Gastroesophageal sphincter (tissue), 4 donors: ENCODE results near the gene HOXA7. TPM values are rescaled to one million over a fixed set of nuclear protein-coding genes. Genes with fewer than 3 reads are reported as not detected.

Source experiments
- ATAC-seq: fragments of 150-250 bp; one replicate; pipeline ENCODE4 v1.9.1; 2016; ENCODE audit warnings: mild to moderate bottlenecking, moderate library complexity
- H3K27ac ChIP-seq, 4 donors: fragments of 200-600 bp; sonication (generic) in 3 of 4; 1 replicate in 3 of 4; 2 replicates in 1 of 4; pipeline ENCODE4 v1.5.1; 2016 to 2019
- H3K27me3 ChIP-seq: fragments of 200-600 bp; sonication (generic); one replicate; pipeline ENCODE4 v1.5.1; 2019
- H3K36me3 ChIP-seq, 2 donors: fragments of 200-600 bp; sonication (generic); one replicate each; pipeline ENCODE4 v1.5.1; 2019; ENCODE audit warnings: control low read depth in 1 of 2
- H3K4me1 ChIP-seq, 3 donors: fragments of 200-600 bp; sonication (generic); 1 replicate in 2 of 3; 2 replicates in 1 of 3; pipeline ENCODE4 v1.5.1; 2016 to 2019; ENCODE audit warnings: control low read depth in 2 of 3
- H3K4me3 ChIP-seq, 2 donors: fragments of 200-600 bp; sonication (generic); one replicate each; pipeline ENCODE4 v1.5.1; 2019; ENCODE audit warnings: mild to moderate bottlenecking in 1 of 2, moderate library complexity in 1 of 2
- H3K9me3 ChIP-seq, 3 donors: fragments of 200-600 bp; sonication (generic); one replicate each; pipeline ENCODE4 v1.5.1; 2017 to 2019; ENCODE audit warnings: control low read depth in 2 of 3
- CTCF ChIP-seq, 4 experiments: fragments of 200-600 bp in 2 of 4; fragments of 450-650 bp in 2 of 4; sonication (generic) in 1 of 4; IDR thresholded peaks; one replicate each; pipeline ENCODE4 v1.5.1; 2017 to 2019; ENCODE audit warnings: antibody characterized with exemption in 4 of 4, mild to moderate bottlenecking in 2 of 4, moderate library complexity in 2 of 4
- EP300 ChIP-seq: sonication (generic); formaldehyde crosslinking; IDR thresholded peaks from one replicate; pipeline ENCODE4 v1.6.1; 2017; ENCODE audit warnings: antibody characterized with exemption, mild to moderate bottlenecking
- POLR2A ChIP-seq, 2 donors: fragments of 450-650 bp; IDR thresholded peaks; one replicate each; pipeline ENCODE4 v1.6.1; 2017; ENCODE audit warnings: antibody characterized with exemption in 2 of 2, mild to moderate bottlenecking in 2 of 2, moderate library complexity in 1 of 2
- POLR2AphosphoS5 ChIP-seq: sonication (generic); formaldehyde crosslinking; IDR thresholded peaks from one replicate; pipeline ENCODE4 v1.6.1; 2017; ENCODE audit warnings: antibody characterized with exemption
- WGBS, 2 donors: methylation state at CpG; one replicate each; pipeline ENCODE4 v1.1.5; 2018; ENCODE audit warnings: low coverage in 1 of 2; 5-methylcytosine and 5-hydroxymethylcytosine counted together
- total RNA-seq, 4 donors: library from RNA; depleted of rRNA; stranded (reverse); fragments of >200 nt; gene quantifications; one replicate each; pipeline ENCODE4 v1.1.0, GENCODE V29; 2016

The HOXA7 gene
- total RNA-seq, 4 donors from 2014 or later = 0.85 to 5.1 (median 1.4) TPM

GRCh38 chr7:27147199-27148030, 9.1 kb downstream of the HOXA7 start, which contains the start of gene HOXA6:
TSS of gene HOXA6 (minus strand) at chr7:27147774. CDS start at chr7:27147749, 25 bp downstream.
- WGBS, 2 donors = 33 to 77% methylated on average over 1 to 13 of the region's 63 CpGs
- TF ChIP-seq POLR2A (IDR thresholded peaks at IDR 0.05) (no peak), POLR2AphosphoS5 (peak; percentile 46)
- peak within 1 kb of the TSS in 3 of 4 donors; percentile 32 to 99 (median 36) for H3K27ac ChIP-seq
- peak within 1 kb of the TSS; percentile 2 to 43 for H3K4me3 ChIP-seq
- ATAC-seq = no peak
- no peaks in the 10 kb centered on the region for H3K36me3 ChIP-seq
- peaks cover 46% of the 10 kb centered on the region for H3K27me3 ChIP-seq
- peaks cover 0 to 47% (median 11%) of the 10 kb centered on the region in 3 donors for H3K4me1 ChIP-seq
- no peaks in the 10 kb centered on the region for H3K9me3 ChIP-seq

- H3K4me3 ChIP-seq = no peak overlapping the region
- peaks cover 39% of the 10 kb centered on the region for H3K27me3 ChIP-seq
- H3K36me3 ChIP-seq = no peaks in the 10 kb centered on the region
- no peak for TF ChIP-seq EP300
- TF ChIP-seq CTCF (IDR thresholded peaks at IDR 0.05) = no peak
- TF ChIP-seq POLR2A (IDR thresholded peaks at IDR 0.05) = no peak
- TF ChIP-seq POLR2AphosphoS5 = no peak
- H3K9me3 ChIP-seq = no peaks in the 10 kb centered on the region
- 83 to 92% methylated on average over 4 to 5 of the region's 5 CpGs for WGBS, 2 donors
- no peak for ATAC-seq
- peak overlapping the region in 1 of 4 donors; percentile 99 for H3K27ac ChIP-seq
- H3K4me1 ChIP-seq = peaks cover 0 to 40% (median 11%) of the 10 kb centered on the region in 3 donors
Observed at GRCh38 chr7:27146491-27147198, 9.8 kb downstream of the HOXA7 start.

DNA sequence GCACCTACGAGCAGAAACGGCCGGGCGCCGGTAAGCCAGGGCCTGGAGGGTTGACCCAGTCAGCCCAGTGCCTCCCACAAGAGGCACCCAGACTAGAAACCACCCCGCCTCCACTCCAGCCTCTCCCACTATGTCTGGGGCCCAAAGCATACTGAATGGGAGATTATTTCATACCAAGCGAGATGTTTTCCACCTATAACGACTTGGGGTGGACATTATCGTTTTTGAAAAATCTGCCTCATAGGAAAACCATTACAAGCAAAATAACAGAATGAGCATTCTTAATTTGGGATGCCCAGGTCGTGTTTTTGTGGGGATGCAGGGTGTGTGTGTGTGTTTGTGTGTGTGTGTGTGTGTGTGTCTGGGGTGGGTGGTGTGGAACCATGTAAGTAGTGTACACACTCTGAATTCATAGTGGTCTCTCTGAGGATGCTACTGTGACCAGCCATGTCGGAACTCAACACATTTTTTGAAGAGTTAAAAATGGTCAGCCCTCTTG, 10.5 kb downstream of the HOXA7 start:
- no peak for TF ChIP-seq CTCF (IDR thresholded peaks at IDR 0.05)
- no peak for TF ChIP-seq EP300
- no peak for TF ChIP-seq POLR2A (IDR thresholded peaks at IDR 0.05)
- TF ChIP-seq POLR2AphosphoS5 = no peak
- peaks cover 0 to 40% (median 6%) of the 10 kb centered on the region in 3 donors for H3K4me1 ChIP-seq
- peak overlapping the region in 2 of 4 donors; percentile 70 to 99 for H3K27ac ChIP-seq
- ATAC-seq = no peak
- no peaks in the 10 kb centered on the region for H3K9me3 ChIP-seq
- 86 to 100% methylated on average over 6 to 10 of the region's 11 CpGs for WGBS, 2 donors
- no peaks in the 10 kb centered on the region for H3K36me3 ChIP-seq
- peaks cover 32% of the 10 kb centered on the region for H3K27me3 ChIP-seq
- peak overlapping the region in 1 of 2 donors; percentile 94 for H3K4me3 ChIP-seq

DNA sequence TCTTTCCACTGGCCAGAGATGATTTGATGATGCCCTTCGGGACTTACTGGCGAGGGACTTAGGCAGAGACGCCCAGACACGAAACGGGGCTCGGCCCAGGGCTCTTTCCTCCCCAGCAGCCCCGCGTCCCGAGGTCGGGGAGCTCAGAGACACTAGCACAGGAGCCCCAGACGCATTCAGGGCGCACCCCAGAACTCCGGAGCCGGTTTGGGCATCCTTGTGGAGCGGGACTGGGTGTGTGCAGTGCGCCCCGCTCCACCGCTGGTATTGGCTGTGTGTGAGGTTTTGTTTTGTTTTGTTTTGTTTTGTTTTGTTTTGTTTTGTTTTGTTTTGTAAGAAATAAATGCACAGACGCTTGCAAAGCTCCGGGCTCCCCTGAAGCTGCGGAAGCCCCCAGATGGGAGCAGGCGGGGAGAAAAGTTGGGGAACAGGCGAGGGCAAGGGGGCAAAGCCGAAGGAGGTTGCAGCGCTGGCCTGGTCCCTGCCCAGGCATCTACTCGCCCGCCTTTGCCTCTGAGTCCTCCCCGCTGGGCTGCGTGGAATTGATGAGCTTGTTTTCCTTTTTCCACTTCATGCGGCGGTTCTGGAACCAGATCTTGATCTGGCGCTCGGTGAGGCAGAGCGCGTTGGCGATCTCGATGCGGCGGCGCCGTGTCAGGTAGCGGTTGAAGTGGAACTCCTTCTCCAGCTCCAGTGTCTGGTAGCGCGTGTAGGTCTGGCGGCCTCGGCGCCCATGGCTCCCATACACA, 11.1 kb downstream of the HOXA7 start:
- Histone ChIP-seq H3K9me3 (no peaks in the 10 kb centered on the region), H3K36me3 (no peaks in the 10 kb centered on the region), H3K4me3 (peak overlapping the region in 1 of 2 donors; percentile 94), H3K27me3 (peaks cover 30% of the 10 kb centered on the region), H3K4me1 (peaks cover 0 to 40% (median under 1%) of the 10 kb centered on the region in 3 donors), H3K27ac (peak overlapping the region in 2 of 4 donors; percentile 70 to 99)
- no peak for ATAC-seq
- 80% methylated on average over 3 of the region's 47 CpGs; no CpG with 5 or more reads in 1 of the 2 donors for WGBS, 2 donors
- TF ChIP-seq POLR2AphosphoS5 = no peak

DNA sequence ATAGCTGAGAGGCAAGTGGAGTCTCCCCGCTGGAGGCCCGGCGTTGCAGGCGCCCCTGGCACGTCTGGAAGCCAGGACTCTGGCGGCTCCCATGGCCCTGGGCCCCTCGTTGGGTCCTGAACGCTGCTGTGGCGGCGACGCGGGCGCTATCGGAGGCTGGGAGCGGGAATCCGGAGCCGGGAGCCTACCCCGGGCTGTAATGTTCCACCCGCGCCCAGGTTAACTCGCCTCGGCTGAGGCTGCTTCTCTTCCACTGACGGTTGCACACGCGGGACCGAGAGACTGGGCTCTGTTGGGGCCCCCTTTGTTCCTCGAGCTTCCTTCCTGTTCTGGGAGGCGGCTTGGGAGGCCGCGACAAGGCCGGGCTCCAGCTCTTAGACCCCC, 11.7 kb downstream of the HOXA7 start:
- Histone ChIP-seq H3K4me1 (peaks cover 0 to 36% (median 0%) of the 10 kb centered on the region in 3 donors), H3K27me3 (peaks cover 30% of the 10 kb centered on the region), H3K36me3 (no peaks in the 10 kb centered on the region), H3K27ac (peak overlapping the region in 2 of 4 donors; percentile 70 to 99), H3K9me3 (no peaks in the 10 kb centered on the region), H3K4me3 (peak overlapping the region in 1 of 2 donors; percentile 94)
- 76% methylated on average over 15 of the region's 31 CpGs; no CpG with 5 or more reads in 1 of the 2 donors for WGBS, 2 donors
- ATAC-seq = no peak
- no peak for TF ChIP-seq CTCF (IDR thresholded peaks at IDR 0.05)
- TF ChIP-seq POLR2A (IDR thresholded peaks at IDR 0.05) = no peak
- no peak for TF ChIP-seq EP300
- no peak for TF ChIP-seq POLR2AphosphoS5
